WERI-Rb-1 (cell line): ENCODE results near the gene SRMS.

Source experiments
- DNase-seq: peaks from one replicate; pipeline ENCODE4 v3.0.0-alpha.2; 2020
- H3K27ac ChIP-seq: fragments of 250-450 bp; sonication (Bioruptor Pico); 2 replicates; pipeline ENCODE4 v1.5.1; 2020; ENCODE audit warnings: mild to moderate bottlenecking, moderate library complexity
- H3K27me3 ChIP-seq: fragments of 250-450 bp; sonication (Bioruptor Pico); 2 replicates; pipeline ENCODE4 v1.5.1; 2021; ENCODE audit warnings: mild to moderate bottlenecking, low read depth, moderate library complexity; ENCODE audit not compliant: insufficient read depth, severe bottlenecking
- H3K36me3 ChIP-seq: fragments of 250-450 bp; sonication (Bioruptor Pico); 2 replicates; pipeline ENCODE4 v1.5.1; 2020; ENCODE audit warnings: mild to moderate bottlenecking, moderate library complexity
- H3K4me3 ChIP-seq: 2 replicates; pipeline ENCODE4 v1.5.1; 2011; ENCODE audit warnings: low read depth, mild to moderate bottlenecking, control low read depth, low read length
- H3K9me3 ChIP-seq: fragments of 250-450 bp; sonication (Bioruptor Pico); 2 replicates; pipeline ENCODE4 v1.5.1; 2021; ENCODE audit warnings: mild to moderate bottlenecking, moderate library complexity; ENCODE audit not compliant: severe bottlenecking
- TF ChIP-seq, protein P1 (sequence below): IDR thresholded peaks from 2 replicates; pipeline ENCODE4 v1.5.1; 2011; ENCODE audit warnings: low read depth, mild to moderate bottlenecking, control low read depth, inconsistent platforms, low read length

The SRMS gene

DNA sequence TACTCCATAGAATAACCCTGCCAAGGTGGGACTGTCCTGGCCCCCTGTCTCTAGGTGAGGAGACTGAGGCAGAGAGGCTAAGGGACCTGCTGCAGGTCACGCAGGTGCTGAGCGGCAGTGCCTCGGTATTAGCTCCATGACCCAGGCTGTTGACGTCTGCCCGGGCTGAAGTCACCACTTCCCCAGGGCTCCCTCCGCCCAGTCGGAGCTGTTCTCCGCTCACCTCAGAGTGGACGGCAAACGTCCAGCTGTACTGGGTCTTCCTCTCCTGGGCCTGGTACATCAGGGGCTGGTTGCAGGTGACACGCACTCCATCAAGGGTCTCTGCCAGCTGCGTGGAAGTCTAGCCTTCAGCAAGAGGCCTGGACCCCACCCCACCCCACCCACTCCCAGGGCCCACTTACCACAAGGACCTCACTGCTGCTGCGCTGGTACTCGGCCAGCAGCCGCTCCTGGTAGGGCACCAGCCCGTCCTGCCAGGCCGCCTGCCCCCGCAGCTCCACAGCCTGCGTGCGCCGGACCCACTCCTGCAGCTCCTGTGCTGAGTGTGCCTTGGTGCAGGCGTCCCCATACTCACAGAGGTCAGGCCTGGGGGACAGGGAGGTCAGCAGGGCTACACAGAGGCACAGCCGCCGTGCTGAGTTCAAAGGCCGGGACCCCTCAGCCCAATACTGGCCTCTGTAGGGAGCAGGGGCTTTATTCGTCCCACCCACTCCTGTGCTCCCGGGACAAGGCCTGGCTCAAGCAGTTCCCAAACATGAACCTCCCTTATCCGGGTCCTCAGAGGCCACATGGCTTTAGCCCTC is 22.9 kb upstream of the SRMS start:
- H3K27ac ChIP-seq: no peak overlapping the region
- no peak overlapping the region for H3K4me3 ChIP-seq
- DNase-seq: no peak
- no peaks in the 10 kb centered on the region for H3K27me3 ChIP-seq
- TF ChIP-seq, protein P1, sequence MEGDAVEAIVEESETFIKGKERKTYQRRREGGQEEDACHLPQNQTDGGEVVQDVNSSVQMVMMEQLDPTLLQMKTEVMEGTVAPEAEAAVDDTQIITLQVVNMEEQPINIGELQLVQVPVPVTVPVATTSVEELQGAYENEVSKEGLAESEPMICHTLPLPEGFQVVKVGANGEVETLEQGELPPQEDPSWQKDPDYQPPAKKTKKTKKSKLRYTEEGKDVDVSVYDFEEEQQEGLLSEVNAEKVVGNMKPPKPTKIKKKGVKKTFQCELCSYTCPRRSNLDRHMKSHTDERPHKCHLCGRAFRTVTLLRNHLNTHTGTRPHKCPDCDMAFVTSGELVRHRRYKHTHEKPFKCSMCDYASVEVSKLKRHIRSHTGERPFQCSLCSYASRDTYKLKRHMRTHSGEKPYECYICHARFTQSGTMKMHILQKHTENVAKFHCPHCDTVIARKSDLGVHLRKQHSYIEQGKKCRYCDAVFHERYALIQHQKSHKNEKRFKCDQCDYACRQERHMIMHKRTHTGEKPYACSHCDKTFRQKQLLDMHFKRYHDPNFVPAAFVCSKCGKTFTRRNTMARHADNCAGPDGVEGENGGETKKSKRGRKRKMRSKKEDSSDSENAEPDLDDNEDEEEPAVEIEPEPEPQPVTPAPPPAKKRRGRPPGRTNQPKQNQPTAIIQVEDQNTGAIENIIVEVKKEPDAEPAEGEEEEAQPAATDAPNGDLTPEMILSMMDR: no peak
- no peaks in the 10 kb centered on the region for H3K9me3 ChIP-seq
- H3K36me3 ChIP-seq: no peaks in the 10 kb centered on the region; the same call in 1 of the 2 replicates

DNA sequence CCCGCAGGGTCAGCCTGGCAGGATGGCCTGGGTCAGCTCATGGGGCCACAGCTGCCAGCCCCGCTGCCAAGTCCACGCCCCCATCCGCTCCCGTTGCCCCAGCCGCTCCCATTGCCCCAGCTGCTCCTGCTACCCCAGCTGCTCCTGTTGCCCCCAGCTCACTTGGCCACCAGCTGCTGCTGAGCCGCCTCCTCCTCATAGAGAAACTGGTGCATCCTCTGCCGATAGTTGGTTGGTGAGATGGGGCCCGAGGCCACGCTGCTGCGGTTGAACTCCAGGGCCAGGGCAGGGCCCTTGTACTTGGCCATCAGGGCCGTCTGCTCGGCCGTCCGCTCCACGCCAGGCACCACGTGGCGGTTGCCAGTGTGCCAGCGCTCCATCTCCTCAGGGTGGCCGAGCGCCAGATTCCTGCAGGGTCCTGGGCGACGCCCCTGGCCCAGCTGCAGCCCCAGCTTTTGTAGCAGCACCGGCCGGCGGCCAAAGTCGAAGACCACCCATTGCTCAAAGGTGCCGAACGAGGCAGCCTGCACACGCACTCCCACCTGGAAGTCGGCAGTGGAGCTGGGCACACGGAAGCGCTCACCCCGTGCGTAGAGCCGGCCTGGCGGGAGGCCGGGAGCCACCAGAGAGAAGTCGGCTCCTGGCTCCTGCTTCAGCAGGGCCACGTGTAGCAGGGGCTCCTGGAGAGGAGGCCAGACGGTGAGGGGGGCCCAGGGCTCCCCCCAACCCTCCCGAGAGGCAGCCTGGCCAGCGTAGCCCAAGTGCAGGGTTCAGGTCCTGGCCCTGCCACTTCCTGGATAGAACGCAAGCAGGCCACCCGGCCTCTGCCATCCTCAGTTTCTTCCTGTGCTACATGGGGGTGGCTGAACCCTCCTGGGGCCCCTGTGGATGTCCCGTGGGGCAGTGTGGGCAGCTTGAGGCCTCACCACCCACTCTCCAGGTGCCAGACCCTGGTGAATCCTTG is 21.7 kb upstream of the SRMS start:
- no peak for DNase-seq
- Histone ChIP-seq H3K36me3 (no peaks in the 10 kb centered on the region; the same call in 1 of the 2 replicates), H3K4me3 (no peak overlapping the region), H3K27ac (no peak overlapping the region), H3K27me3 (no peaks in the 10 kb centered on the region), H3K9me3 (no peaks in the 10 kb centered on the region)
- TF ChIP-seq, protein P1: no peak

DNA sequence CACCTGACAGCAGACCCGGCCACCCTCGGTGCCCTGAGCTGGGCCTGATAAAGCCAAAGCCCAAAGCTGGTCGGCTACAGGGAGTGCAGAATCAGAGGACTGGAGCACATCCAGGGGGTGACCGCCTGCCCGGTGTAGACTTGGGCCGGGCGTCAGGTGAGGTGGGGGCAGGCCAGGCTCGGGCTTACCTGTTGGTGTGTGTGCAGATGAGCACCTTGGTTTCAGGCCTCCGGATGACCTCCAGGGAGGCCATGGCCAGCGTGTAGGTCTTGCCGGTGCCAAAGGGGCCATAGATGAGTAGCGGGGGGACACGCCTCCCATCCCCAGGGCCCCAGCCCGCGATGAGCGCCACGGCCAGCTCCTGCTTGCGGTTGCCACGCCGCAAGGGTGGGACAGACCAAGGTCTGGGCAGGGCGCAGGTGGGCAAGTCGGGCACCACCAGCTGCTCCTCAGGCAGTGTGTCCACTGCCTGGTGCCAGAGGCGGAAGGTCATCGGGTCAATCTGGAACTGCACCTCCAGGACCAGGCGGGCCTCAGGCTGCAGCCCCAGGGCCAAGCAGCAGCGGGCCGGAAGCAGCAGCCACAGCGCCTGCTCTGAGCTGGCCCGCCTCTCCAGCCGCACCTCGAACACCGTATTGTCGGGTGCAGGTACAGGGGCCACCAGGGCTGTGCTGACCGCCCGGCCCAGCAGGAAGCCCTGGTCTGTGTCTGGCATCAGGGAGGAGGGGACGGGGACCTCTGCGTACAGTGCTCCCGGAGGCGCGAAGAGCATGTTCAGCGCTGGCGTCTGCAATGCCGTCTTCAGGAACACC is 20.8 kb upstream of the SRMS start:
- DNase-seq: no peak
- no peaks in the 10 kb centered on the region for H3K27me3 ChIP-seq
- no peaks in the 10 kb centered on the region for H3K9me3 ChIP-seq
- no peaks in the 10 kb centered on the region; the same call in none of the 2 replicates for H3K36me3 ChIP-seq
- TF ChIP-seq, protein P1: no peak
- no peak overlapping the region for H3K4me3 ChIP-seq
- H3K27ac ChIP-seq: no peak overlapping the region

DNA sequence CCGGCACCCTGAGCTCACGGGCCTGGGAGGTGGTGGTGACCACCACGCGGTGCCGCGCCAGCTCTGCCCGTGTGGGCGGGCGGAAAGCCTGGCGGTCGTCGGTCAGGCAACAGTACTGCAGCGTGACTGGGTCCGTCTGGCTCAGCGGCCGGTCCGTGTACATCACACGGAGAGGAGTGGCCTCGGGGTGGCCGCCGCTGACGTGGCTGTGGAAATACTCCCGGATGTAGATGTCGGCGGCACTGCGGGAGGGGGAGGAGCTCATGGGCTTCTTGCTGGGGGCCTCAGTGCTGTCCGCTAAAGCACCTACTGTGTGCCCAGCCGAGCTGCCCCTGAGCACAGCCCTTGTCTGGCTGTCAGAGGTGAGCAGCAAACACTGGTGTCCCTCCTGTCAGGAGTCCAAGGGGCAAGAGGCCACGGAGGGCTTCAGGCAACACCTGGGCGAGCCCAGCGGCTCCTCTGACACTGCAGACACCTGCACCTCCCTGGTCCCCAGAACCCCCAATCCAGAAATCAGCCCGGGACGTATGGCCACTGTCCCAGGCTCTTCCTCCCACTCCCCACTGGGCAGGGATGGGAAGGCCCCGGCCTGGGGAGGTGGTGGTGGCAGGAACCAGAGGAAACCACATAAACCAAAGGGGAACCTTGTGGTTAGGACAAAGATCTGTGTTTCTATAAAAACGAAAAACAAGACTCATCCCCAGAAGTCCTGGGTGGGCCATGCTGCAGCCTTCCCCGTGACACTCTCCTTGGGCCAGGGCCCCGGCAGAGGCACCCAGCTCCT is 20.0 kb upstream of the SRMS start:
- no peaks in the 10 kb centered on the region; the same call in none of the 2 replicates for H3K36me3 ChIP-seq
- H3K4me3 ChIP-seq: no peak overlapping the region
- no peak for DNase-seq
- TF ChIP-seq, protein P1: no peak
- no peak overlapping the region for H3K27ac ChIP-seq
- no peaks in the 10 kb centered on the region for H3K27me3 ChIP-seq
- H3K9me3 ChIP-seq: no peaks in the 10 kb centered on the region

DNA sequence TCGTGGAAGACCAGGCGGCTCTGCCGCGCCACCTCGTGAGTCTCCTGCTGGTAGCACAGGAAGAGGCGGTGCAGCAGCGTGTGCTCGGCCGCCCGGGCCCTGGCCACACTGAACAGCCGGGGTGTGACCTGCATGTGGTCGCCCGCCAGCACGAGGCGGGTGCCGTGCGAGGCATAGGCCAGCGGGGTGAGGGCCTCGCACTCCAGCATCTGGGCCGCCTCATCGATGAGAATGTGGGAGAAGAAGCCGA is 19.5 kb upstream of the SRMS start:
- Histone ChIP-seq H3K27me3 (no peaks in the 10 kb centered on the region), H3K4me3 (no peak overlapping the region), H3K27ac (no peak overlapping the region), H3K9me3 (no peaks in the 10 kb centered on the region), H3K36me3 (no peaks in the 10 kb centered on the region; the same call in none of the 2 replicates)
- no peak for DNase-seq
- TF ChIP-seq, protein P1: no peak
